H1 (cell line): ENCODE measurements around the gene PEX16. TPM values are rescaled to one million over a fixed set of nuclear protein-coding genes. Genes with fewer than 3 reads are reported as not detected.

Experiments used
- CTCF ChIA-PET: fragments of 300-600 bp; sonication (Branson Sonifier 250); formaldehyde crosslinking; loops from one replicate; lab custom pipeline; 2021; ENCODE audit not compliant: partially characterized antibody; lab: Charles Lee
- POLR2A ChIA-PET: fragments of 300-600 bp; sonication (Branson Sonifier 250); formaldehyde crosslinking; loops from one replicate; lab custom pipeline; 2021; ENCODE audit warnings: inconsistent platforms; ENCODE audit not compliant: partially characterized antibody; lab: Charles Lee
- DNase-seq, 2 experiments: peaks; one replicate each; pipeline versions ENCODE4 v3.0.0 to v3.0.0-alpha.2; 2010 to 2022; ENCODE audit warnings: low spot score in 2 of 2, low read depth in 1 of 2, mixed read lengths in 1 of 2
- FAIRE-seq: peaks from 2 replicates; lab custom pipeline; 2011; peaks lifted over from hg19 to GRCh38; lab: Jason Lieb, UNC
- H2AFZ ChIP-seq: 2 replicates; pipeline ENCODE4 v1.8.1; 2012; ENCODE audit warnings: low read length, inconsistent platforms
- H2AK5ac ChIP-seq: 2 replicates; pipeline ENCODE4 v1.6.1; 2013; ENCODE audit warnings: low read depth, low read length
- H2BK120ac ChIP-seq: replicated peaks from 2 replicates; pipeline ENCODE3; 2013; ENCODE audit warnings: low read depth, low read length, inconsistent platforms
- H2BK12ac ChIP-seq: 2 replicates; pipeline ENCODE4 v1.6.1; 2013; ENCODE audit warnings: low read depth, low read length
- H2BK15ac ChIP-seq: 2 replicates; pipeline ENCODE4 v1.6.1; 2013; ENCODE audit warnings: low read length
- H2BK20ac ChIP-seq: 2 replicates; pipeline ENCODE4 v1.6.1; 2013; ENCODE audit warnings: low read length
- H2BK5ac ChIP-seq: 2 replicates; pipeline ENCODE4 v1.6.1; 2013; ENCODE audit warnings: low read depth, low read length
- H3K14ac ChIP-seq: 2 replicates; pipeline ENCODE4 v1.6.1; 2013; ENCODE audit warnings: inconsistent platforms; ENCODE audit not compliant: insufficient read length
- H3K18ac ChIP-seq: 2 replicates; pipeline ENCODE4 v1.6.1; 2013; ENCODE audit warnings: low read length; ENCODE audit errors: extremely low read depth
- H3K23ac ChIP-seq: 2 replicates; pipeline ENCODE4 v1.6.1; 2013; ENCODE audit warnings: inconsistent platforms; ENCODE audit not compliant: insufficient read length
- H3K23me2 ChIP-seq: 2 replicates; pipeline ENCODE4 v1.6.1; 2013; ENCODE audit warnings: low read depth, low read length
- H3K27ac ChIP-seq: 2 replicates; pipeline ENCODE4 v1.6.1; 2011; ENCODE audit warnings: low read depth, low read length, inconsistent platforms
- H3K27me3 ChIP-seq, 4 experiments: replicated peaks in 1 of 4; 1 replicate in 1 of 4; 2 replicates in 3 of 4; pipeline versions ENCODE4 v1.6.1 to v1.8.1; 2011 to 2013; ENCODE audit warnings: low read length in 3 of 4, mild to moderate bottlenecking in 3 of 4, inconsistent platforms in 2 of 4, mixed read lengths in 2 of 4, moderate library complexity in 1 of 4; ENCODE audit not compliant: control insufficient read depth in 3 of 4, insufficient read depth in 3 of 4; ENCODE audit errors: extremely low read depth in 1 of 4
- H3K36me3 ChIP-seq, 4 experiments: 2 replicates each; pipeline versions ENCODE4 v1.6.1 to v1.8.1; 2011 to 2013; ENCODE audit warnings: mild to moderate bottlenecking in 4 of 4, low read length in 3 of 4, moderate library complexity in 2 of 4, control low read depth in 1 of 4, inconsistent platforms in 1 of 4; ENCODE audit not compliant: insufficient read depth in 4 of 4, control insufficient read depth in 2 of 4
- H3K4ac ChIP-seq: replicated peaks from 2 replicates; pipeline ENCODE3; 2013; ENCODE audit warnings: low read length, low read depth, mixed read lengths, inconsistent platforms; ENCODE audit not compliant: insufficient read length
- H3K4me1 ChIP-seq, 4 experiments: replicated peaks in 1 of 4; 1 replicate in 1 of 4; 2 replicates in 3 of 4; pipeline versions ENCODE4 v1.6.1 to v1.8.1; 2011 to 2013; ENCODE audit warnings: low read length in 3 of 4, inconsistent platforms in 2 of 4, mixed read lengths in 1 of 4; ENCODE audit not compliant: insufficient read depth in 4 of 4, control insufficient read depth in 3 of 4
- H3K4me2 ChIP-seq, 2 experiments: 2 replicates each; pipeline versions ENCODE4 v1.6.1 to v1.8.1; 2011 to 2013; ENCODE audit warnings: low read depth in 2 of 2, low read length in 2 of 2, control low read depth in 1 of 2, inconsistent platforms in 1 of 2, mild to moderate bottlenecking in 1 of 2; ENCODE audit not compliant: insufficient read depth in 1 of 2
- H3K4me3 ChIP-seq, 4 experiments: fragments of 200-600, 300-600 bp in 1 of 4; sonication (generic), shearing (Covaris generic), sonication (Bioruptor Twin) in 1 of 4; 2 replicates each; pipeline versions ENCODE4 v1.5.1 to v1.8.1; 2011 to 2016; ENCODE audit warnings: low read length in 4 of 4, low read depth in 3 of 4, control low read depth in 2 of 4, inconsistent platforms in 2 of 4, mild to moderate bottlenecking in 2 of 4, mixed read lengths in 1 of 4, moderate library complexity in 1 of 4; ENCODE audit not compliant: insufficient read depth in 2 of 4; ENCODE audit errors: extremely low read depth in 1 of 4
- H3K56ac ChIP-seq: replicated peaks from 2 replicates; pipeline ENCODE3; 2013; ENCODE audit warnings: low read depth, mild to moderate bottlenecking, mixed read lengths, low read length, inconsistent platforms; ENCODE audit not compliant: insufficient read length
- H3K79me1 ChIP-seq: 2 replicates; pipeline ENCODE4 v1.6.1; 2013; ENCODE audit warnings: low read depth, low read length, control low read depth
- H3K79me2 ChIP-seq, 2 experiments: 2 replicates each; pipeline versions ENCODE4 v1.6.1 to v1.8.1; 2012 to 2013; ENCODE audit warnings: low read length in 2 of 2, mild to moderate bottlenecking in 2 of 2, inconsistent platforms in 1 of 2; ENCODE audit not compliant: insufficient read depth in 2 of 2, control insufficient read depth in 1 of 2
- H3K9ac ChIP-seq, 4 experiments: replicated peaks in 1 of 4; 1 replicate in 1 of 4; 2 replicates in 3 of 4; pipeline versions ENCODE4 v1.6.1 to v1.8.1; 2011 to 2013; ENCODE audit warnings: low read depth in 3 of 4, low read length in 3 of 4, control low read depth in 2 of 4, mild to moderate bottlenecking in 2 of 4, moderate library complexity in 2 of 4, inconsistent platforms in 1 of 4; ENCODE audit errors: extremely low read depth in 1 of 4
- H3K9me3 ChIP-seq, 2 experiments: 2 replicates each; pipeline versions ENCODE4 v1.6.1 to v1.8.1; 2012 to 2013; ENCODE audit warnings: mild to moderate bottlenecking in 2 of 2, moderate library complexity in 2 of 2, control low read depth in 1 of 2, inconsistent platforms in 1 of 2, low read depth in 1 of 2, low read length in 1 of 2, mixed read lengths in 1 of 2; ENCODE audit not compliant: insufficient read depth in 2 of 2
- H4K20me1 ChIP-seq, 2 experiments: replicated peaks in 1 of 2; 2 replicates each; pipeline versions ENCODE3 to v1.8.1; 2011 to 2013; ENCODE audit warnings: inconsistent platforms in 2 of 2, low read length in 2 of 2, mild to moderate bottlenecking in 1 of 2; ENCODE audit not compliant: insufficient read depth in 2 of 2, control insufficient read depth in 1 of 2
- H4K5ac ChIP-seq: 2 replicates; pipeline ENCODE4 v1.6.1; 2013; ENCODE audit warnings: low read length, low read depth, mixed read lengths, inconsistent platforms; ENCODE audit not compliant: insufficient read length
- H4K8ac ChIP-seq: 2 replicates; pipeline ENCODE4 v1.8.0; 2013; ENCODE audit warnings: mild to moderate bottlenecking, moderate library complexity, low read length, inconsistent platforms; ENCODE audit not compliant: insufficient read depth; ENCODE audit errors: extremely low read depth
- H4K91ac ChIP-seq: replicated peaks from 2 replicates; pipeline ENCODE3; 2013; ENCODE audit warnings: low read length, mixed read lengths, inconsistent platforms; ENCODE audit not compliant: insufficient read length
- MAFK ChIP-seq: IDR thresholded peaks from 2 replicates; pipeline ENCODE4 v1.6.1; 2012; ENCODE audit warnings: low read depth, mild to moderate bottlenecking, improper control_type of control experiment, low read length
- PHF8 ChIP-seq: fragments of 200-600 bp; sonication (generic); conservative IDR thresholded peaks from 2 replicates; pipeline ENCODE4 v1.7.1; 2012; ENCODE audit warnings: low read depth, mild to moderate bottlenecking, inconsistent platforms, low read length, moderate library complexity
- SAP30 ChIP-seq: fragments of 300-600 bp; sonication (generic); IDR thresholded peaks from 2 replicates; pipeline ENCODE4 v1.7.1; 2012; ENCODE audit warnings: low read length, moderate library complexity, mild to moderate bottlenecking, inconsistent platforms; ENCODE audit not compliant: insufficient read depth, insufficient replicate concordance
- WGBS, 2 experiments: shearing (Covaris generic) in 1 of 2; methylation state at CpG; one replicate each; pipeline versions ENCODE4 v1.1.6 to v1.1.7; 2013 to 2015; ENCODE audit warnings: low lambda C conversion rate in 2 of 2, mixed read lengths in 2 of 2, inconsistent platforms in 1 of 2, low coverage in 1 of 2, missing lambda C conversion rate in 1 of 2; ENCODE audit not compliant: insufficient replicate concordance in 2 of 2, insufficient coverage in 1 of 2, insufficient read length in 1 of 2; ENCODE audit errors: extremely low coverage in 1 of 2, missing lambda C conversion rate in 1 of 2; 5-methylcytosine and 5-hydroxymethylcytosine counted together
- polyA plus RNA-seq, 7 experiments: library from polyadenylated mRNA; depleted of rRNA in 3 of 7; stranded (reverse) in 5 of 7; unstranded in 2 of 7; fragments of >200 nt in 5 of 7; fragments of 200-250 nt in 2 of 7; gene quantifications; 1 replicate in 5 of 7; 2 replicates in 1 of 7; 4 replicates in 1 of 7; pipeline versions ENCODE4 v1.2.1 to v1.2.3, GENCODE V29; 2011 to 2013; ENCODE audit warnings: missing spikeins in 2 of 7, mixed read lengths in 2 of 7
- total RNA-seq: library from RNA; stranded (reverse); fragmentation: NEBNext Ultra II Directional; extraction: Animal tissue kit (Norgen Biotek cat#: 25700); gene quantifications from 2 replicates; pipeline ENCODE4 v1.2.1, GENCODE V29; 2021

Gene PEX16
- total and polyA plus RNA-seq, 2 of the 8 experiments (the other 6 are each of a cell fraction or from before 2014, with no cell fraction given), result 29.2 to 36.0 TPM

GRCh38 chr11:45942381-45942780 lies 24.7 kb upstream of the PEX16 start:
- no peak overlapping the region for H4K91ac ChIP-seq
- H4K8ac ChIP-seq, result no peak overlapping the region
- H2BK20ac ChIP-seq, result no peak overlapping the region
- no peaks in the 10 kb centered on the region for H3K79me1 ChIP-seq
- no peaks in the 10 kb centered on the region for H3K79me2 ChIP-seq
- no peak overlapping the region for H2AFZ ChIP-seq
- ChIA-PET CTCF (interaction anchor here (0.6 to 2.1 kb wide), 5 partner anchors 21 to 70 kb away, joined by 3 to 8 read pairs (median 3); no protein-coding TSS in a partner anchor), POLR2A (interaction anchor here (1.3 to 13.6 kb wide), 3 partner anchors 13 to 19 kb away, joined by 4 to 115 read pairs (median 4); partner anchors contain the start of gene LARGE2)
- H3K9me3 ChIP-seq, result no peaks in the 10 kb centered on the region
- peaks cover 0 to 5% (median 0%) of the 10 kb centered on the region in 4 experiments; a peak in 1 of 7 replicates for H3K4me1 ChIP-seq
- H3K23ac ChIP-seq, result no peak overlapping the region
- no peak overlapping the region for H3K9ac ChIP-seq
- no peak overlapping the region for H2BK12ac ChIP-seq
- H3K27ac ChIP-seq, result no peak overlapping the region
- peaks cover 0 to 22% (median 14%) of the 10 kb centered on the region in 4 experiments; a peak in 6 of 8 replicates for H3K36me3 ChIP-seq
- H3K4me2 ChIP-seq, result no peak overlapping the region
- H4K20me1 ChIP-seq, result no peaks in the 10 kb centered on the region
- no peak overlapping the region for H3K4ac ChIP-seq
- no peaks in the 10 kb centered on the region for H3K23me2 ChIP-seq
- H3K14ac ChIP-seq, result no peak overlapping the region
- no peak overlapping the region for H3K56ac ChIP-seq
- H2BK15ac ChIP-seq, result no peak overlapping the region
- DNase-seq (no peak), FAIRE-seq (no peak)
- H2BK120ac ChIP-seq, result no peak overlapping the region
- H4K5ac ChIP-seq, result no peak overlapping the region
- H2BK5ac ChIP-seq, result no peak overlapping the region
- 90% methylated on average over 4 of the region's 4 CpGs; no CpG with 5 or more reads in 1 of the 2 experiments for WGBS, 2 experiments
- no peak overlapping the region for H3K18ac ChIP-seq
- no peak overlapping the region for H2AK5ac ChIP-seq
- no peak overlapping the region for H3K4me3 ChIP-seq
- H3K27me3 ChIP-seq, result no peaks in the 10 kb centered on the region
- TF ChIP-seq MAFK (no peak), PHF8 (no peak), SAP30 (no peak)
